Kidney (tissue), 14 donors: ENCODE results near the gene FANCE. TPM values are rescaled to one million over a fixed set of nuclear protein-coding genes. Genes with fewer than 3 reads are reported as not detected.

ENCODE experiments used
- DNase-seq, 5 donors: peaks; one replicate each; pipeline ENCODE4 v3.0.0-alpha.2; 2013 to 2020
- FAIRE-seq: peaks from 2 replicates; lab custom pipeline; 2012; peaks lifted over from hg19 to GRCh38; lab: Jason Lieb, UNC
- H3K27ac ChIP-seq, 2 donors: one replicate each; pipeline ENCODE4 v1.7.0; 2013; ENCODE audit warnings: low read depth in 2 of 2, low read length in 2 of 2, inconsistent platforms in 1 of 2
- H3K27me3 ChIP-seq: one replicate; pipeline ENCODE4 v1.7.1; 2013; ENCODE audit warnings: low read length, inconsistent platforms; ENCODE audit not compliant: control insufficient read depth, insufficient read depth
- H3K36me3 ChIP-seq, 3 donors: one replicate each; pipeline versions ENCODE4 v1.7.0 to v1.7.1; 2013; ENCODE audit warnings: low read length in 3 of 3, control low read depth in 1 of 3, inconsistent platforms in 1 of 3; ENCODE audit not compliant: insufficient read depth in 3 of 3, control insufficient read depth in 2 of 3
- H3K4me1 ChIP-seq, 3 donors: one replicate each; pipeline versions ENCODE4 v1.7.0 to v1.7.1; 2013; ENCODE audit warnings: low read length in 3 of 3, inconsistent platforms in 1 of 3, low read depth in 1 of 3; ENCODE audit not compliant: control insufficient read depth in 2 of 3, insufficient read depth in 2 of 3
- H3K4me3 ChIP-seq, 3 donors: one replicate each; pipeline versions ENCODE4 v1.7.0 to v1.8.1; 2013; ENCODE audit warnings: low read length in 3 of 3, control low read depth in 1 of 3, inconsistent platforms in 1 of 3
- H3K9ac ChIP-seq, 3 donors: one replicate each; pipeline versions ENCODE4 v1.7.0 to v1.7.1; 2013; ENCODE audit warnings: low read length in 3 of 3, control low read depth in 1 of 3, inconsistent platforms in 1 of 3
- H3K9me3 ChIP-seq, 3 donors: one replicate each; pipeline versions ENCODE4 v1.7.0 to v1.7.1; 2013; ENCODE audit warnings: low read length in 3 of 3, control low read depth in 1 of 3, inconsistent platforms in 1 of 3; ENCODE audit not compliant: control insufficient read depth in 2 of 3, insufficient read depth in 1 of 3
- intact Hi-C: fragments of 100-400 bp; cut with DNase I; formaldehyde crosslinking; loops from one replicate; pipeline ENCODE4 v1.11.1; 2022
- polyA plus RNA-seq: library from polyadenylated mRNA; stranded (reverse); fragments of 350-450 nt; fragmentation: Illumina TruSeq; extraction: RNeasy Lipid Tissue Mini Kit (QIAGEN cat#74804); gene quantifications from one replicate; pipeline ENCODE4 v1.2.3, GENCODE V29; 2014; ENCODE audit warnings: low read depth, low replicate concordance; ENCODE audit not compliant: insufficient read depth
- total RNA-seq: library from RNA; stranded (reverse); fragmentation: NEBNext Ultra II Directional; extraction: Animal tissue kit (Norgen Biotek cat#: 25700); gene quantifications from one replicate; pipeline ENCODE4 v1.2.1, GENCODE V29; 2021
- TF ChIP-seq, protein P1 (sequence below): IDR thresholded peaks from 3 replicates; pipeline ENCODE4 v1.5.1; 2012; ENCODE audit warnings: mild to moderate bottlenecking, moderate library complexity, borderline replicate concordance; ENCODE audit not compliant: insufficient read depth; ENCODE audit errors: extremely low read depth
- donor health status: control.
- donor health status: control.
- donor health status: control.
- donor health status: control.
- donor health status: control.
- donor health status: DM: yes; HTN: yes; CAD: no.
- donor health status: Normal renal cell carcinoma (clear cell type).

The FANCE gene
- total and polyA plus RNA-seq, 2 donors from 2014 or later, result 1.2 to 2.7 TPM

GRCh38 chr6:35477551-35478179 is 25.5 kb downstream of the FANCE start:
- no peaks in the 10 kb centered on the region for H3K4me1 ChIP-seq
- no peak overlapping the region for H3K4me3 ChIP-seq
- H3K27ac ChIP-seq, result no peak overlapping the region
- H3K9me3 ChIP-seq, result no peaks in the 10 kb centered on the region
- intact Hi-C loops, result no loop called here
- H3K36me3 ChIP-seq, result peaks cover 0 to 4% (median 0%) of the 10 kb centered on the region in 3 donors
- no peak for FAIRE-seq
- TF ChIP-seq, protein P1, sequence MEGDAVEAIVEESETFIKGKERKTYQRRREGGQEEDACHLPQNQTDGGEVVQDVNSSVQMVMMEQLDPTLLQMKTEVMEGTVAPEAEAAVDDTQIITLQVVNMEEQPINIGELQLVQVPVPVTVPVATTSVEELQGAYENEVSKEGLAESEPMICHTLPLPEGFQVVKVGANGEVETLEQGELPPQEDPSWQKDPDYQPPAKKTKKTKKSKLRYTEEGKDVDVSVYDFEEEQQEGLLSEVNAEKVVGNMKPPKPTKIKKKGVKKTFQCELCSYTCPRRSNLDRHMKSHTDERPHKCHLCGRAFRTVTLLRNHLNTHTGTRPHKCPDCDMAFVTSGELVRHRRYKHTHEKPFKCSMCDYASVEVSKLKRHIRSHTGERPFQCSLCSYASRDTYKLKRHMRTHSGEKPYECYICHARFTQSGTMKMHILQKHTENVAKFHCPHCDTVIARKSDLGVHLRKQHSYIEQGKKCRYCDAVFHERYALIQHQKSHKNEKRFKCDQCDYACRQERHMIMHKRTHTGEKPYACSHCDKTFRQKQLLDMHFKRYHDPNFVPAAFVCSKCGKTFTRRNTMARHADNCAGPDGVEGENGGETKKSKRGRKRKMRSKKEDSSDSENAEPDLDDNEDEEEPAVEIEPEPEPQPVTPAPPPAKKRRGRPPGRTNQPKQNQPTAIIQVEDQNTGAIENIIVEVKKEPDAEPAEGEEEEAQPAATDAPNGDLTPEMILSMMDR, result no peak
- H3K9ac ChIP-seq, result no peak overlapping the region
- DNase-seq, result no peak
- H3K27me3 ChIP-seq, result no peaks in the 10 kb centered on the region

GRCh38 chr6:35478259-35478658 is 26.1 kb downstream of the FANCE start:
- intact Hi-C loops, result no loop called here
- TF ChIP-seq, protein P1, result no peak
- Histone ChIP-seq H3K4me1 (peaks cover 0 to 2% (median 0%) of the 10 kb centered on the region in 3 donors), H3K9ac (no peak overlapping the region), H3K36me3 (peaks cover 0 to 2% (median 0%) of the 10 kb centered on the region in 3 donors), H3K27me3 (no peaks in the 10 kb centered on the region), H3K9me3 (no peaks in the 10 kb centered on the region), H3K4me3 (no peak overlapping the region), H3K27ac (no peak overlapping the region)
- FAIRE-seq (no peak), DNase-seq (peak in 1 of 5 donors; percentile 54)

- TF ChIP-seq, protein P1, result no peak
- H3K4me1 ChIP-seq, result peaks cover 0 to 5% (median 2%) of the 10 kb centered on the region in 3 donors
- H3K27ac ChIP-seq, result no peak overlapping the region
- no peak overlapping the region for H3K4me3 ChIP-seq
- peak in 1 of 5 donors; percentile 43 for DNase-seq
- no peak for FAIRE-seq
- no peaks in the 10 kb centered on the region for H3K9me3 ChIP-seq
- peaks cover 0 to 2% (median 0%) of the 10 kb centered on the region in 3 donors for H3K36me3 ChIP-seq
- no peaks in the 10 kb centered on the region for H3K27me3 ChIP-seq
- no peak overlapping the region for H3K9ac ChIP-seq
- intact Hi-C loops, result no loop called here
Measured at GRCh38 chr6:35480176-35480575, 28.0 kb downstream of the FANCE start.
